ENCODE data around the gene FAM83C. TPM values are rescaled to one million over a fixed set of nuclear protein-coding genes. Genes with fewer than 3 reads are reported as not detected.

FAM83C gene
- total RNA-seq, 1 experiment from 2014 or later: not detected

GRCh38 chr20:35252037-35252461 is 40.2 kb downstream of the FAM83C start (continued):
- no peak for TF ChIP-seq ATF2 (CRISPR knock-in tag; IDR thresholded peaks at IDR 0.05; ENCODE audit: borderline replicate concordance, low read depth)
- no peak for TF ChIP-seq OVOL2 (CRISPR knock-in tag; IDR thresholded peaks at IDR 0.05; ENCODE audit: borderline replicate concordance)
- no peak for TF ChIP-seq ZNF532 (CRISPR knock-in tag; IDR thresholded peaks at IDR 0.05; ENCODE audit: borderline replicate concordance)

GRCh38 chr20:35251613-35251940 is 40.6 kb downstream of the FAM83C start:
- no peak for DNase-seq (ENCODE audit: low spot score)
- H3K4me3 Mint-ChIP-seq: no peak overlapping the region
- ATAC-seq: no peak
- no peaks in the 10 kb centered on the region; the same call in 1 of the 2 replicates for H3K36me3 Mint-ChIP-seq
- ChIA-PET POLR2A (no interaction called here), CTCF (interaction anchor here (0.6 to 0.7 kb wide), 2 partner anchors 12 to 85 kb away, joined by 3 read pairs; no protein-coding TSS in a partner anchor)
- peaks cover 33% of the 10 kb centered on the region for H3K4me1 Mint-ChIP-seq
- H3K9me3 Mint-ChIP-seq: no peaks in the 10 kb centered on the region
- TF ChIP-seq NR2C2 (CRISPR knock-in tag; IDR thresholded peaks at IDR 0.05) (no peak), CDX4 (CRISPR knock-in tag; IDR thresholded peaks at IDR 0.05; ENCODE audit: borderline replicate concordance) (no peak), ZNF425 (CRISPR knock-in tag; conservative IDR thresholded peaks at IDR 0.05) (no peak), TEAD1 (CRISPR knock-in tag; IDR thresholded peaks at IDR 0.05) (no peak), ZNF532 (CRISPR knock-in tag; IDR thresholded peaks at IDR 0.05; ENCODE audit: borderline replicate concordance) (no peak), ZNF121 (CRISPR knock-in tag; IDR thresholded peaks at IDR 0.05) (no peak), ZNF232 (CRISPR knock-in tag; IDR thresholded peaks at IDR 0.05) (no peak), ZNF263 (CRISPR knock-in tag; IDR thresholded peaks at IDR 0.05; ENCODE audit: low read depth) (no peak), ATF3 (CRISPR knock-in tag; conservative IDR thresholded peaks at IDR 0.05) (no peak), HMGA2 (CRISPR knock-in tag; IDR thresholded peaks at IDR 0.05) (no peak), RORB (CRISPR knock-in tag; IDR thresholded peaks at IDR 0.05) (no peak), GABPB1 (CRISPR knock-in tag; IDR thresholded peaks at IDR 0.05) (no peak), AR (CRISPR knock-in tag; IDR thresholded peaks at IDR 0.05) (no peak), USF1 (CRISPR knock-in tag; IDR thresholded peaks at IDR 0.05) (no peak), CBFB (CRISPR knock-in tag; IDR thresholded peaks at IDR 0.05; ENCODE audit: low read depth) (no peak)
- peak overlapping the region; percentile 82; the same call in 1 of the 2 replicates for H3K27ac Mint-ChIP-seq
- no peaks in the 10 kb centered on the region for H3K27me3 Mint-ChIP-seq (ENCODE audit: low read depth)
